H9 (cell line): ENCODE results near the gene VSX1. TPM values are rescaled to one million over a fixed set of nuclear protein-coding genes. Genes with fewer than 3 reads are reported as not detected.

Experiments
- DNase-seq: peaks from one replicate; pipeline ENCODE4 v3.0.0-alpha.2; 2017
- H2AFZ ChIP-seq: one replicate; pipeline ENCODE4 v1.6.1; 2013; ENCODE audit warnings: mild to moderate bottlenecking, low read length, control low read depth, moderate library complexity
- H2AK5ac ChIP-seq: 2 replicates; pipeline ENCODE4 v1.6.1; 2013; ENCODE audit warnings: low read length, control low read depth, mixed read lengths; ENCODE audit not compliant: insufficient read length
- H2BK120ac ChIP-seq: one replicate; pipeline ENCODE4 v1.6.1; 2013; ENCODE audit warnings: low read depth, mild to moderate bottlenecking, low read length, control low read depth, inconsistent platforms; ENCODE audit not compliant: poor library complexity, severe bottlenecking
- H2BK12ac ChIP-seq: 2 replicates; pipeline ENCODE4 v1.6.1; 2013; ENCODE audit warnings: low read length, control low read depth, mixed read lengths, low read depth; ENCODE audit not compliant: insufficient read length
- H2BK15ac ChIP-seq: 2 replicates; pipeline ENCODE4 v1.6.1; 2013; ENCODE audit warnings: low read depth, low read length, control low read depth
- H2BK20ac ChIP-seq: one replicate; pipeline ENCODE4 v1.6.1; 2013; ENCODE audit warnings: low read depth, mild to moderate bottlenecking, low read length, control low read depth, inconsistent platforms; ENCODE audit not compliant: poor library complexity, severe bottlenecking
- H2BK5ac ChIP-seq: 2 replicates; pipeline ENCODE4 v1.6.1; 2013; ENCODE audit warnings: low read length, control low read depth, mixed read lengths; ENCODE audit not compliant: insufficient read length
- H3K14ac ChIP-seq: 2 replicates; pipeline ENCODE4 v1.6.1; 2013; ENCODE audit warnings: low read length, control low read depth; ENCODE audit not compliant: insufficient read depth
- H3K18ac ChIP-seq: 2 replicates; pipeline ENCODE4 v1.6.1; 2013; ENCODE audit warnings: low read depth, mild to moderate bottlenecking, mixed read lengths, low read length, control low read depth; ENCODE audit not compliant: insufficient read length
- H3K23ac ChIP-seq: 2 replicates; pipeline ENCODE4 v1.6.1; 2013; ENCODE audit warnings: low read length, control low read depth, mixed read lengths, low read depth; ENCODE audit not compliant: insufficient read length
- H3K23me2 ChIP-seq: 2 replicates; pipeline ENCODE4 v1.6.1; 2013; ENCODE audit warnings: low read depth, mild to moderate bottlenecking, mixed read lengths, low read length, control low read depth; ENCODE audit not compliant: insufficient read length, poor library complexity, severe bottlenecking
- H3K27ac ChIP-seq: 2 replicates; pipeline ENCODE4 v1.5.1; 2013; ENCODE audit warnings: low read length, control low read depth, mixed read lengths, low read depth; ENCODE audit not compliant: insufficient read length
- H3K27me3 ChIP-seq: 2 replicates; pipeline ENCODE4 v1.6.1; 2013; ENCODE audit warnings: low read length, control low read depth, inconsistent platforms; ENCODE audit not compliant: insufficient read depth
- H3K4ac ChIP-seq: 2 replicates; pipeline ENCODE4 v1.6.1; 2013; ENCODE audit warnings: low read depth, mild to moderate bottlenecking, control low read depth, inconsistent platforms, low read length, moderate library complexity
- H3K4me1 ChIP-seq: 2 replicates; pipeline ENCODE4 v1.6.1; 2013; ENCODE audit warnings: low read length, control low read depth, inconsistent platforms; ENCODE audit not compliant: insufficient read depth
- H3K4me2 ChIP-seq: 2 replicates; pipeline ENCODE4 v1.6.1; 2013; ENCODE audit warnings: low read length, control low read depth, mixed read lengths; ENCODE audit not compliant: insufficient read length, insufficient read depth
- H3K56ac ChIP-seq: 2 replicates; pipeline ENCODE4 v1.6.1; 2013; ENCODE audit warnings: low read depth, mild to moderate bottlenecking, mixed read lengths, low read length, control low read depth; ENCODE audit not compliant: insufficient read length
- H3K79me1 ChIP-seq: 2 replicates; pipeline ENCODE4 v1.6.1; 2013; ENCODE audit warnings: low read depth, mild to moderate bottlenecking, moderate library complexity, low read length, control low read depth, inconsistent platforms; ENCODE audit not compliant: insufficient read depth, poor library complexity, severe bottlenecking
- H3K79me2 ChIP-seq: 2 replicates; pipeline ENCODE4 v1.6.1; 2013; ENCODE audit warnings: low read length, control low read depth, inconsistent platforms; ENCODE audit not compliant: insufficient read depth
- H3K9ac ChIP-seq: 2 replicates; pipeline ENCODE4 v1.6.1; 2013; ENCODE audit warnings: low read length, control low read depth, mixed read lengths; ENCODE audit not compliant: insufficient read length; ENCODE audit errors: extremely low read depth
- H3K9me3 ChIP-seq: one replicate; pipeline ENCODE4 v1.6.1; 2013; ENCODE audit warnings: low read depth, low read length, inconsistent platforms; ENCODE audit not compliant: control insufficient read depth
- H3T11ph ChIP-seq: one replicate; pipeline ENCODE4 v1.6.1; 2013; ENCODE audit warnings: mild to moderate bottlenecking, low read length, control low read depth, inconsistent platforms
- H4K20me1 ChIP-seq: one replicate; pipeline ENCODE4 v1.6.1; 2013; ENCODE audit not compliant: control insufficient read depth, insufficient read length, insufficient read depth
- H4K5ac ChIP-seq: 2 replicates; pipeline ENCODE4 v1.6.1; 2013; ENCODE audit warnings: low read depth, mild to moderate bottlenecking, mixed read lengths, low read length, control low read depth; ENCODE audit not compliant: insufficient read length
- H4K8ac ChIP-seq: replicated peaks from 2 replicates; pipeline ENCODE4 v1.6.1; 2013; ENCODE audit warnings: low read length, control low read depth, mixed read lengths, low read depth; ENCODE audit not compliant: insufficient read length
- H4K91ac ChIP-seq: 2 replicates; pipeline ENCODE4 v1.6.1; 2013; ENCODE audit warnings: low read depth, mild to moderate bottlenecking, moderate library complexity, mixed read lengths, low read length, control low read depth; ENCODE audit not compliant: insufficient read length
- H3K27ac Mint-ChIP-seq, 3 experiments: 2 replicates in 2 of 3; 3 replicates in 1 of 3; pipeline ENCODE4 v1.8.0; 2020 to 2021; ENCODE audit warnings: mixed read lengths in 3 of 3, mild to moderate bottlenecking in 1 of 3, moderate library complexity in 1 of 3
- H3K27me3 Mint-ChIP-seq: 2 replicates; pipeline ENCODE4 v1.8.0; 2021; ENCODE audit warnings: low read depth, mild to moderate bottlenecking, moderate library complexity, mixed read lengths
- H3K36me3 Mint-ChIP-seq, 3 experiments: 2 replicates in 2 of 3; 3 replicates in 1 of 3; pipeline ENCODE4 v1.8.0; 2020 to 2021; ENCODE audit warnings: low read depth in 3 of 3, mixed read lengths in 3 of 3; ENCODE audit not compliant: insufficient read depth in 1 of 3
- H3K4me1 Mint-ChIP-seq, 2 experiments: 2 replicates each; pipeline ENCODE4 v1.8.0; 2020; ENCODE audit warnings: mixed read lengths in 2 of 2
- H3K4me3 Mint-ChIP-seq, 2 experiments: 2 replicates in 1 of 2; 3 replicates in 1 of 2; pipeline ENCODE4 v1.8.0; 2020 to 2021; ENCODE audit warnings: mild to moderate bottlenecking in 2 of 2, mixed read lengths in 2 of 2, moderate library complexity in 1 of 2
- H3K9me3 Mint-ChIP-seq, 2 experiments: 2 replicates in 1 of 2; 3 replicates in 1 of 2; pipeline ENCODE4 v1.8.0; 2020; ENCODE audit warnings: mild to moderate bottlenecking in 2 of 2, mixed read lengths in 2 of 2, moderate library complexity in 1 of 2
- CTCF ChIP-seq: fragments of 200-600 bp; sonication (generic); conservative IDR thresholded peaks from 3 replicates; pipeline ENCODE4 v1.8.0; 2021; ENCODE audit warnings: antibody characterized with exemption, mild to moderate bottlenecking
- WGBS: extraction: QIAGEN DNeasy Blood & Tissue Kit; methylation state at CpG from one replicate; pipeline ENCODE4 v1.1.7; 2013; ENCODE audit warnings: missing lambda C conversion rate, low lambda C conversion rate, mixed read lengths; ENCODE audit not compliant: insufficient read length; ENCODE audit errors: extremely low coverage; 5-methylcytosine and 5-hydroxymethylcytosine counted together
- total RNA-seq: library from RNA; stranded (reverse); gene quantifications from 2 replicates; pipeline ENCODE4 v1.2.1, GENCODE V29; 2021

The VSX1 gene
- total RNA-seq, 1 experiment from 2014 or later = not detected

- Histone ChIP-seq H2AFZ (no peak overlapping the region), H4K91ac (no peak overlapping the region), H3K27me3 (peaks cover 16% of the 10 kb centered on the region; the same call in 1 of the 2 replicates), H3K4ac (no peak overlapping the region), H4K20me1 (peaks cover 2% of the 10 kb centered on the region), H2AK5ac (no peak overlapping the region), H3K23me2 (peaks cover 4% of the 10 kb centered on the region), H3K4me2 (no peak overlapping the region), H3K56ac (no peak overlapping the region), H4K8ac (no peak overlapping the region), H2BK12ac (no peak overlapping the region), H3K14ac (no peak overlapping the region; the same call in 1 of the 2 replicates), H4K5ac (no peak overlapping the region), H3K23ac (no peak overlapping the region), H3K27ac (no peak overlapping the region), H3K4me1 (no peaks in the 10 kb centered on the region), H2BK15ac (no peak overlapping the region), H2BK5ac (no peak overlapping the region), H3K79me1 (no peaks in the 10 kb centered on the region), H3T11ph (no peak overlapping the region), H3K9ac (no peak overlapping the region), H2BK20ac (no peak overlapping the region), H3K79me2 (no peaks in the 10 kb centered on the region), H3K9me3 (no peaks in the 10 kb centered on the region), H3K18ac (no peak overlapping the region), H2BK120ac (no peak overlapping the region)
- Mint-ChIP-seq H3K36me3 (no peaks in the 10 kb centered on the region), H3K27ac (no peak overlapping the region), H3K27me3 (peaks cover 80% of the 10 kb centered on the region), H3K4me3 (no peak overlapping the region), H3K4me1 (peaks cover 7 to 12% of the 10 kb centered on the region in 2 experiments; a peak in 3 of 4 replicates), H3K9me3 (no peaks in the 10 kb centered on the region; a peak in 1 of 5 replicates)
- no peak for DNase-seq
- no peak for TF ChIP-seq CTCF
- WGBS = no CpG with 5 or more reads among the region's 11 CpGs
These were observed 18.4 kb downstream of the VSX1 start for GRCh38 chr20:25063546-25063945.
